ENCODE data around the gene THYN1. TPM values are rescaled to one million over a fixed set of nuclear protein-coding genes. Genes with fewer than 3 reads are reported as not detected.

The THYN1 gene
- total and polyA plus RNA-seq, 5 donors from 2014 or later: 35.2 to 148 (median 143) TPM

GRCh38 chr11:134245434-134245833, 7.7 kb downstream of the THYN1 start:
- H3K4me1 Mint-ChIP-seq: peaks cover 0 to 9% (median 8%) of the 10 kb centered on the region in 4 donors
- DNase-seq: no peak
- peaks cover 37% of the 10 kb centered on the region for H3K36me3 Mint-ChIP-seq
- ATAC-seq (ENCODE audit: low read depth in 2 of 2): no peak
- Histone ChIP-seq H3K27ac (ENCODE audit: insufficient read depth, low read length, poor library complexity, severe bottlenecking) (no peak overlapping the region), H3K4me3 (ENCODE audit: low read depth, low read length) (no peak overlapping the region), H3K27me3 (ENCODE audit: control insufficient read depth, insufficient read depth, low read length) (no peaks in the 10 kb centered on the region), H3K4me1 (ENCODE audit: control insufficient read depth, insufficient read depth, low read length, poor library complexity, severe bottlenecking) (no peaks in the 10 kb centered on the region), H3K9me3 (ENCODE audit: control insufficient read depth in 2 of 2, low read length in 2 of 2) (no peaks in the 10 kb centered on the region), H3K36me3 (ENCODE audit: control insufficient read depth, insufficient read depth, low read length) (peaks cover 95% of the 10 kb centered on the region)
- H3K27ac Mint-ChIP-seq: no peak overlapping the region
- no peaks in the 10 kb centered on the region for H3K27me3 Mint-ChIP-seq
- no peak overlapping the region for H3K4me3 Mint-ChIP-seq
- H3K9me3 Mint-ChIP-seq: no peaks in the 10 kb centered on the region

GRCh38 chr11:134244593-134244992, 8.6 kb downstream of the THYN1 start:
- no peaks in the 10 kb centered on the region for H3K4me1 ChIP-seq (ENCODE audit: control insufficient read depth, insufficient read depth, low read length, poor library complexity, severe bottlenecking)
- Mint-ChIP-seq H3K4me3 (no peak overlapping the region), H3K27ac (no peak overlapping the region), H3K4me1 (peaks cover 0 to 10% (median 9%) of the 10 kb centered on the region in 4 donors), H3K27me3 (no peaks in the 10 kb centered on the region), H3K9me3 (no peaks in the 10 kb centered on the region), H3K36me3 (peaks cover 43% of the 10 kb centered on the region)
- ATAC-seq (ENCODE audit: low read depth in 2 of 2): peak in 1 of 2 donors; percentile 41
- DNase-seq: peak in 2 of 3 donors; percentile 25 to 46
- H3K27me3 ChIP-seq (ENCODE audit: control insufficient read depth, insufficient read depth, low read length): no peaks in the 10 kb centered on the region
- no peaks in the 10 kb centered on the region for H3K9me3 ChIP-seq (ENCODE audit: control insufficient read depth in 2 of 2, low read length in 2 of 2)
- H3K4me3 ChIP-seq (ENCODE audit: low read depth, low read length): no peak overlapping the region
- no peak overlapping the region for H3K27ac ChIP-seq (ENCODE audit: insufficient read depth, low read length, poor library complexity, severe bottlenecking)
- peaks cover 95% of the 10 kb centered on the region for H3K36me3 ChIP-seq (ENCODE audit: control insufficient read depth, insufficient read depth, low read length)

GRCh38 chr11:134243913-134244312, 9.2 kb downstream of the THYN1 start:
- no peaks in the 10 kb centered on the region for H3K4me1 ChIP-seq (ENCODE audit: control insufficient read depth, insufficient read depth, low read length, poor library complexity, severe bottlenecking)
- ATAC-seq (ENCODE audit: low read depth in 2 of 2) (no peak), DNase-seq (no peak)
- no peak overlapping the region for H3K27ac ChIP-seq (ENCODE audit: insufficient read depth, low read length, poor library complexity, severe bottlenecking)
- Mint-ChIP-seq H3K9me3 (no peaks in the 10 kb centered on the region), H3K4me1 (peaks cover 0 to 6% (median 4%) of the 10 kb centered on the region in 4 donors), H3K4me3 (no peak overlapping the region), H3K36me3 (peaks cover 48% of the 10 kb centered on the region), H3K27ac (peak overlapping the region in 1 of 3 donors; percentile 68), H3K27me3 (no peaks in the 10 kb centered on the region)
- H3K9me3 ChIP-seq (ENCODE audit: control insufficient read depth in 2 of 2, low read length in 2 of 2): no peaks in the 10 kb centered on the region
- H3K4me3 ChIP-seq (ENCODE audit: low read depth, low read length): no peak overlapping the region
- peaks cover 96% of the 10 kb centered on the region for H3K36me3 ChIP-seq (ENCODE audit: control insufficient read depth, insufficient read depth, low read length)
- H3K27me3 ChIP-seq (ENCODE audit: control insufficient read depth, insufficient read depth, low read length): no peaks in the 10 kb centered on the region

GRCh38 chr11:134242376-134242775, 10.8 kb downstream of the THYN1 start:
- no peak overlapping the region for H3K4me3 Mint-ChIP-seq
- H3K36me3 ChIP-seq (ENCODE audit: control insufficient read depth, insufficient read depth, low read length): peaks cover 90% of the 10 kb centered on the region
- DNase-seq: no peak
- H3K4me1 Mint-ChIP-seq: peaks cover 0 to 6% (median 3%) of the 10 kb centered on the region in 4 donors
- H3K27me3 ChIP-seq (ENCODE audit: control insufficient read depth, insufficient read depth, low read length): no peaks in the 10 kb centered on the region
- H3K4me1 ChIP-seq (ENCODE audit: control insufficient read depth, insufficient read depth, low read length, poor library complexity, severe bottlenecking): no peaks in the 10 kb centered on the region
- H3K27me3 Mint-ChIP-seq: no peaks in the 10 kb centered on the region
- H3K36me3 Mint-ChIP-seq: peaks cover 42% of the 10 kb centered on the region
- no peaks in the 10 kb centered on the region for H3K9me3 Mint-ChIP-seq
- H3K27ac ChIP-seq (ENCODE audit: insufficient read depth, low read length, poor library complexity, severe bottlenecking): no peak overlapping the region
- peak overlapping the region in 1 of 3 donors; percentile 45 for H3K27ac Mint-ChIP-seq
- ATAC-seq (ENCODE audit: low read depth in 2 of 2): no peak
- no peaks in the 10 kb centered on the region for H3K9me3 ChIP-seq (ENCODE audit: control insufficient read depth in 2 of 2, low read length in 2 of 2)
- H3K4me3 ChIP-seq (ENCODE audit: low read depth, low read length): no peak overlapping the region

GRCh38 chr11:134240592-134240991, 12.6 kb downstream of the THYN1 start:
- H3K4me1 ChIP-seq (ENCODE audit: control insufficient read depth, insufficient read depth, low read length, poor library complexity, severe bottlenecking): no peaks in the 10 kb centered on the region
- no peak overlapping the region for H3K27ac Mint-ChIP-seq
- peaks cover 89% of the 10 kb centered on the region for H3K36me3 ChIP-seq (ENCODE audit: control insufficient read depth, insufficient read depth, low read length)
- no peak for DNase-seq
- H3K27me3 ChIP-seq (ENCODE audit: control insufficient read depth, insufficient read depth, low read length): no peaks in the 10 kb centered on the region
- H3K9me3 Mint-ChIP-seq: no peaks in the 10 kb centered on the region
- no peaks in the 10 kb centered on the region for H3K9me3 ChIP-seq (ENCODE audit: control insufficient read depth in 2 of 2, low read length in 2 of 2)
- H3K36me3 Mint-ChIP-seq: peaks cover 43% of the 10 kb centered on the region
- no peaks in the 10 kb centered on the region for H3K27me3 Mint-ChIP-seq
- H3K4me1 Mint-ChIP-seq: peaks cover 2 to 12% (median 4%) of the 10 kb centered on the region in 4 donors
- no peak overlapping the region for H3K4me3 ChIP-seq (ENCODE audit: low read depth, low read length)
- ATAC-seq (ENCODE audit: low read depth in 2 of 2): no peak
- no peak overlapping the region for H3K27ac ChIP-seq (ENCODE audit: insufficient read depth, low read length, poor library complexity, severe bottlenecking)
- no peak overlapping the region for H3K4me3 Mint-ChIP-seq

GRCh38 chr11:134238956-134239355, 14.2 kb downstream of the THYN1 start:
- H3K4me3 Mint-ChIP-seq: no peak overlapping the region
- Histone ChIP-seq H3K4me3 (ENCODE audit: low read depth, low read length) (no peak overlapping the region), H3K4me1 (ENCODE audit: control insufficient read depth, insufficient read depth, low read length, poor library complexity, severe bottlenecking) (no peaks in the 10 kb centered on the region), H3K36me3 (ENCODE audit: control insufficient read depth, insufficient read depth, low read length) (peaks cover 84% of the 10 kb centered on the region), H3K27me3 (ENCODE audit: control insufficient read depth, insufficient read depth, low read length) (no peaks in the 10 kb centered on the region), H3K27ac (ENCODE audit: insufficient read depth, low read length, poor library complexity, severe bottlenecking) (no peak overlapping the region), H3K9me3 (ENCODE audit: control insufficient read depth in 2 of 2, low read length in 2 of 2) (no peaks in the 10 kb centered on the region)
- ATAC-seq (ENCODE audit: low read depth in 2 of 2) (no peak), DNase-seq (no peak)
- H3K36me3 Mint-ChIP-seq: peaks cover 46% of the 10 kb centered on the region
- no peaks in the 10 kb centered on the region for H3K27me3 Mint-ChIP-seq
- peaks cover 0 to 12% (median 2%) of the 10 kb centered on the region in 4 donors for H3K4me1 Mint-ChIP-seq
- H3K9me3 Mint-ChIP-seq: no peaks in the 10 kb centered on the region
- no peak overlapping the region for H3K27ac Mint-ChIP-seq

- Mint-ChIP-seq H3K36me3 (peaks cover 42% of the 10 kb centered on the region), H3K4me1 (peaks cover 0 to 18% (median 7%) of the 10 kb centered on the region in 4 donors), H3K27ac (peak overlapping the region in 2 of 3 donors; percentile 26 to 66), H3K27me3 (no peaks in the 10 kb centered on the region), H3K4me3 (peak overlapping the region in 1 of 4 donors; percentile 7), H3K9me3 (no peaks in the 10 kb centered on the region)
- H3K9me3 ChIP-seq (ENCODE audit: control insufficient read depth in 2 of 2, low read length in 2 of 2): no peaks in the 10 kb centered on the region
- H3K27ac ChIP-seq (ENCODE audit: insufficient read depth, low read length, poor library complexity, severe bottlenecking): no peak overlapping the region
- DNase-seq: no peak
- no peaks in the 10 kb centered on the region for H3K27me3 ChIP-seq (ENCODE audit: control insufficient read depth, insufficient read depth, low read length)
- peaks cover 71% of the 10 kb centered on the region for H3K36me3 ChIP-seq (ENCODE audit: control insufficient read depth, insufficient read depth, low read length)
- no peak for ATAC-seq (ENCODE audit: low read depth in 2 of 2)
- H3K4me3 ChIP-seq (ENCODE audit: low read depth, low read length): no peak overlapping the region
- H3K4me1 ChIP-seq (ENCODE audit: control insufficient read depth, insufficient read depth, low read length, poor library complexity, severe bottlenecking): no peaks in the 10 kb centered on the region
Measured at GRCh38 chr11:134237557-134237922, 15.6 kb downstream of the THYN1 start.

GRCh38 chr11:134236834-134237556, 16.2 kb downstream of the THYN1 start:
- peak overlapping the region in 1 of 4 donors; percentile 7 for H3K4me3 Mint-ChIP-seq
- peaks cover 0 to 22% (median 10%) of the 10 kb centered on the region in 4 donors for H3K4me1 Mint-ChIP-seq
- Histone ChIP-seq H3K27ac (ENCODE audit: insufficient read depth, low read length, poor library complexity, severe bottlenecking) (no peak overlapping the region), H3K27me3 (ENCODE audit: control insufficient read depth, insufficient read depth, low read length) (no peaks in the 10 kb centered on the region), H3K4me3 (ENCODE audit: low read depth, low read length) (no peak overlapping the region), H3K4me1 (ENCODE audit: control insufficient read depth, insufficient read depth, low read length, poor library complexity, severe bottlenecking) (no peaks in the 10 kb centered on the region), H3K36me3 (ENCODE audit: control insufficient read depth, insufficient read depth, low read length) (peaks cover 65% of the 10 kb centered on the region), H3K9me3 (ENCODE audit: control insufficient read depth in 2 of 2, low read length in 2 of 2) (no peaks in the 10 kb centered on the region)
- peak overlapping the region in 2 of 3 donors; percentile 26 to 66 for H3K27ac Mint-ChIP-seq
- H3K36me3 Mint-ChIP-seq: peaks cover 41% of the 10 kb centered on the region
- ATAC-seq (ENCODE audit: low read depth in 2 of 2) (no peak), DNase-seq (no peak)
- H3K27me3 Mint-ChIP-seq: no peaks in the 10 kb centered on the region
- H3K9me3 Mint-ChIP-seq: no peaks in the 10 kb centered on the region

Data from CD4-positive, CD25-positive, alpha-beta regulatory T cell (primary cell).